Lung microvascular endothelial cell (primary cell): ENCODE results near the gene QRSL1. TPM values are rescaled to one million over a fixed set of nuclear protein-coding genes. Genes with fewer than 3 reads are reported as not detected.
A peak's percentile ranks its signal among the peaks of the same experiment; 100 is the strongest.
"Not testable (repeated sequence)": the region's sequence is repeated elsewhere in the genome, so short reads cannot be mapped to it uniquely, and the experiment has no call there.

Source experiments
- DNase-seq, 2 donors: peaks; one replicate each; pipeline versions ENCODE4 v3.0.0 to v3.0.0-alpha.2; 2010; ENCODE audit warnings: low read depth in 2 of 2
- total RNA-seq: library from RNA; depleted of rRNA; stranded (reverse); fragments of >200 nt; gene quantifications from 2 replicates; pipeline ENCODE4 v1.2.1, GENCODE V29; 2014

Gene QRSL1
- total RNA-seq, 1 donor from 2014 or later, result 7.3 TPM

- no peak for DNase-seq
Observed at GRCh38 chr6:106677282-106677681, 47.9 kb downstream of the QRSL1 start.

DNA sequence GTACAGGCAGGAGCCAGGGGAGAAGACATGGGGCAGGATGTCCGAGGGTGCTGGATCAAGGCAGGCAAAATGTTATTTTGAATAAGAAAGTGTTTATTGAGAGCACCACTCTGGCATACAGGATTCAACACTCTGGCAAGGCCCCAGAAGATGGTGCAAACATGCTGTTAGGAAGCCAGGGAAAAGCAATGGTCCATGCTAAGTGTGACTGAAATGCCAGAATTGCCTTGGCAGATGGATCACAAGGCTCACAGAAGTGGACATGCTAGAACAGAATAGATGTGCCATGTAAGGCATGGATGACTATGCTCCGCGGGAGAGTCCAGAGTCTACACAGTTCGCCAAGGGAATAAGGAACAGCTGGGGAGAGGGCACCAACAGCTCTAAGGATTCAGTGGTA is 54.6 kb downstream of the QRSL1 start:
- no peak for DNase-seq

DNA sequence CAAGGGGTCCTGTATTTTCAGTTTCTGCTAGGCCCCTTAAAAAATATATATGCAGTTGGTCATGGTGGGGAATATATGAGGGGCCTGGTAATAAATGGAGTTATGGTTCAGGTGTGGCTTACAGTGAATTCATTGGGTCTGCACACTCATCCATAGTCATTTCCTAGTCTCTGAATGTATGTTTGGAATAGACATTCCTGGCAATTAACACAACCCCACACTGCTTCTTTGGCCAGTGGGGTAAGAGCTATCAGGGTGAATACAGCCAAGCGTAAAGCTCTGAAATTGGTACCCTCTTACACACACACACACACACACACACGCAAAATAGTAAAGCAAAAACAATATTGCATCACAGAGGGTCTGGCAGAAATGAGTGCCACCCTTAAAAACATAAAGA is 56.5 kb downstream of the QRSL1 start:
- no peak for DNase-seq

DNA sequence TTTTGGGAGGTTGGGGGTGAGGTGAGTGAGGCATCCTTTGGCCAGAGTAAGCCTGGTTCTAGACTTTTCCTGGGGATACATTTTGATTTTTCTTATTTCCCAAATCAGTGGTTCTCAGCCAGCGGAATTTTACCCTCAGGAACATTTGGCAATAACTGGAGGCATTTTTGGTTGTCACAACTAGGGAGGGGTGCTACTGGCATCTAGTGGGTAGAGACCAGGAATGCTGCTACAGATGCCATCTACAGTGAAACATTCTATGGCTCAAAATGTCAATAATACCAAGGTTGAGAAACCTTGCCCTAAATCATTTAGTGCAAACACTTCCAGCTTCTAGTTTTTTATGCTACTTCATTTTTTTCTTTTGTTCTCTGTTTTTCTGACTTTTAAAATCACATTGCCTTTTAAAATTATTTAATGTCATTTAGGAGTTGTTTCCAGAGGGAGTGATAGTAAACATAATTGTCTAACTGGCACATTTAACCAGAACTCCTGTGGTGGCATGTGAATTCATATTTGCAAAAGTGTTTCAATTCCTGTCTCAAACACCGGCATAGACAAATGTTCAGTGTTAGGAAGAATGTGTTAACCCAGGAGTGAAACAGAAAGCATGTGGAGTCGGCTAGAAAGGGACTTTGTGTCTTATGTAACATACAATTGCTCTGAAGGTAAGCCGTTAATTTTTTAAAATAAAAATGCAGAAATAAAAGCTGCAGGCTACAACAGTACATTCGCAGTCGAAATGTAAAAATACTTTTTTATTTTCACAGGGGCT is 59.0 kb downstream of the QRSL1 start:
- DNase-seq, result no peak

DNA sequence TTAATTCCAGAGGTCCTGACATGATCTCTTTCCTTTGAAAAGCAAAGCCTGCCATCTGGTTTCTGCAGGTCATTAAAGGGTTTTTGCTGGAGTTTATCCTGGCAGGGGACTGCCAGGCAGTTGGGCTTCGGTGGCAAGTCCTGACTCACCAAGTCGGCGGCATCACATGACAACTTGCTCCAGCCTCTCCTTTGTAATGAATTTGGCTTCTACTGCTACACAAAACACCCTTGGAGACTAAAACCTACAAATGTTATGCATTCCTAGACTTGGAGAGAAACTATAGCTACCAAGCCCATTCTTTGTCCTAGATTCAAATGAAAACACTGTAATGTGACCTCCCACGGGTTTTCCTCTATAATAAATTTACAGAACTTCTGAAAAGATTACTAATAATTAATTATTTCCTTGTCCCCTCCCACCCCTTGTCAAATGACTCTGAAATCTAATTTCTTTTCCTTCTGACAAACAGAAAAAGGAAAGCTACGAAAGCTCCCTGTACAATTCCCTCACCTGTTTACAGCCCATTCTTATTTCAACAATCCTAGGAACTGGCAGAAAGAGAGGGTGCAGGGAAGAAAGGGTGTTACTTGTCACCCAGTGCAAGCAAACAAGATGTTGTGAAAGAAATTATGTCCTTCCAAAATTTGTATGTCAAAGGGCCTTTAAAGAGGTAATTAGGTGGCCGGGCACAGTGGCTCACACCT is 62.9 kb downstream of the QRSL1 start:
- DNase-seq, result peak in 1 of 2 donors; percentile 26

DNA sequence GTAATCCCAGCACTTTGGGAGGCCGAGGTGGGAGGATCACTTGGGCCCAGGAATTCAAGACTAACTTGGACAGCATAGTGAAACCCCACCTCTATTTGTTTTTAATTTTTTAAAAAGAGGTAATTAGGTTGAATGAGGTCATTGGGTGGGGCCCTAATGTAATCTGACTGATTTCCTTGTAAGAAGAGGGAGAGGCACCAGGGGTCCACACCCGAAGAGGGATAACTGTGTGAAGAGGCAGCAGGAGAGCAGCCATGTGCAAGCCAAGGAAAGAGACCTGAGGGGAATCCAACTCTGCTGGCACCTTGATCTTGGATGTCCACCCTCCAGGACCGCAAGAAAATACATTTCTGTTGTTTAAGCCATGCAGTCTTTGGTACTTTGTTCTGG is 63.4 kb downstream of the QRSL1 start:
- no peak for DNase-seq

DNA sequence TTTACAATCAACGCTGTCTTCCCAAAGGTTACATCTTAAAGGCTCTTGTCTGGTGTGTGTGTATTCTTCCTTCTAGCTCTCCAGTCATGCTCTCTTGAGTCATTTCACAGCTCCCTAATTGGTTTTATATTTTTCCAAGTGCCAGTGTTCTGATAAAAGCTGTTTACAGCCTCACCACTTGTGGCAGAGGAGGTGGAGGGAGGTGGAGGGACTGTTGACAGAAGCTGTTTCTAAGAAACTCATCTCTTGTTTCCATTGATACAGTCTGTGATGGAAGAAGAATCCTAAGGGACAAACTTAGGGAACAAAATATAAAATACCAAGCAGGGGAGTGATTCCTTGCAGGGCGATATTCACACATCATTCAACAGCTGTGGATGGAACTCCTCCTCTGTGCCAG is 64.0 kb downstream of the QRSL1 start:
- no peak for DNase-seq

DNA sequence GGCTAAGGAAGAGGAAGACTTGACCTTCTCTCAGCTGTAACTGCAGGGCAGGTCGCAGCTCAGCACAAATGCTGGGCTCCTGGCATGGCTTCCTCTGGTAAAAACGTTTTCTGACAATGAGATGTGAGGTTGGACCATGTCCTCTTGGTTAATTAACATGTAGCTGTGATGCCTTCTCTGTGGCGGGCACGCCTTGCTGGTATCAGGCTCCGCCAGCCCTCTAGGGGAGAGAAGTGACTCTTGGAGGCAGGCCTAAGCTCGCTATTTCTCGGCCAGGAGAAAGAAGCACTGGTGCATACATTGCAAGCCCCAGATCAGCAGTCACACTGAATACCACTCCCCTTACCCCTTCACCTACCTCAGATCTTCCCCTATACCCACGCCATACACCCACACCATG is 65.0 kb downstream of the QRSL1 start:
- no peak for DNase-seq

- DNase-seq, result no peak
Observed at GRCh38 chr6:106700581-106700980, 71.2 kb downstream of the QRSL1 start.

- DNase-seq, result not testable (repeated sequence)
Observed at GRCh38 chr6:106701201-106701600, 71.8 kb downstream of the QRSL1 start.

DNA sequence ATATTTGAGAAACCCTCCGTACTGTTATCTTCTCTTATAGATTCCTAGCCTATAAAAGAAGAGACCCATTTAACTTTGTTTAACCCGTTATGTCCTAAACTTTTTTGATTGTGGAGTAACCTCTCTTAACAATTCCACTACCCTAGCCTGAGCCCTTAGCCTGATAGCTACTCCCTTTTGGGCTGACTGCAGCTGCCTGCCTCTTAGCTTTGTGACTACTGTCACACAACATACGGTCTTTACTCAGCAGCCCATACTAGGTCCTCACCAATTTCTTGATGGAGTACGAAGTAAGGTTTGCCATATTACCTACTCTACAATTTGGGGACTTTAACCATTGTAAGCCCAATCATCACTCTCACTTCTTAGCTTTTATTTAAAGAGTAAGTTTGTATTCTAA is 72.7 kb downstream of the QRSL1 start:
- no peak for DNase-seq

DNA sequence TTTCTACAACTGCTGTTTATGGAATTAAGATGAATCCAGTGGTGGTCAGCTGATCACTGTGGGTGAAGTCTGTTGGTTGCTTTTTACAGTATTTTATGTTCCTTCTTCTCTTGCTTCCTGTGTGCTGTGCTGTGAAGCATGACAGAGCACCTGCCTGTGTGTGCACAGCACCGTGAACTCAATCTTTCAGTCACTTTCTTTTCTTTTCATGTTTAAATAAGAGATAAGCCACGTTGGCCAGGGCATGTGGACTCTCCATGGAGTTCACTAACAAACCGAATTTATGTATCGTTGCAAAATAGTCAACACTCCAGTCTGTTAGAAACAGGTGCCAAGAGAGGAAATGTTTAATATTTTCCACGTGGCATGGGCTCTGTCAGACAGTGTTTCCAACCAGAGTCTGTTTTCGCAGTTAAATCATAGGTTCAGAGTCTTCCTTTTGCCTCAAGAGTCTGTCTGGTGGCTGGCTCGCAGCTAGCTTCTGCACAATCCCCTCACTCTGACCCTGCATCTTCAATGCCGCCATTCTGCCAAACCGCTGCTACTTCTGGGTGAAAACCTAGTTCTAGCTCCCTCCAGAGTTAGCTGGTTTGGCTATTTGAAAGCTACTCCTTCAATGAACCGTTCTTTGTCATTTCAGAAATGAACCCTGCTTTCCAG is 73.2 kb downstream of the QRSL1 start:
- peak in 1 of 2 donors; percentile 35 for DNase-seq

DNA sequence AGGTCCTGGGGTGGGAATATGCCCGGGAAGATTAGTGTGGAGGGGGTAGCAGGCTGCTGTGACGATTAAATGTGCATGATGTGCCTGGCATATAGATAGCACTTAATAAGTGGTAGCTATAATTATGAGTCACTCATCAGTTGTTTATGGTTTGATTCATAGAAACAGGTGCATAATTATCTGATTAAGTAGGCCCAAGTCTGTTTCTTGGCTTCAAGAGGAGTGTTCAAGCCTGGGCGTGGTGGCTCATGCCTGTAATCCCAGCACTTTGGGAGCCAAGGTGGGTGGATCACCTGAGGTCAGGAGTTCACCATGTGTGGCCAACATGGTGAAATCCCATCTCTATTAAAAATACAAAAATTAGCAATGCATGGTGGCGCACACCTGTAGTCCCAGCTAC is 74.9 kb downstream of the QRSL1 start:
- DNase-seq, result no peak

- no peak for DNase-seq
Observed at GRCh38 chr6:106705156-106705555, 75.8 kb downstream of the QRSL1 start.

GRCh38 chr6:106710580-106710979 is 81.2 kb downstream of the QRSL1 start:
- DNase-seq, result no peak

- DNase-seq, result no peak
Observed at GRCh38 chr6:106714281-106714680, 84.9 kb downstream of the QRSL1 start.

GRCh38 chr6:106715922-106716321 is 86.5 kb downstream of the QRSL1 start:
- no peak for DNase-seq

GRCh38 chr6:106716966-106717365 is 87.6 kb downstream of the QRSL1 start:
- DNase-seq, result no peak
